ENCODE results near the gene GPR17.

Gene GPR17

DNA sequence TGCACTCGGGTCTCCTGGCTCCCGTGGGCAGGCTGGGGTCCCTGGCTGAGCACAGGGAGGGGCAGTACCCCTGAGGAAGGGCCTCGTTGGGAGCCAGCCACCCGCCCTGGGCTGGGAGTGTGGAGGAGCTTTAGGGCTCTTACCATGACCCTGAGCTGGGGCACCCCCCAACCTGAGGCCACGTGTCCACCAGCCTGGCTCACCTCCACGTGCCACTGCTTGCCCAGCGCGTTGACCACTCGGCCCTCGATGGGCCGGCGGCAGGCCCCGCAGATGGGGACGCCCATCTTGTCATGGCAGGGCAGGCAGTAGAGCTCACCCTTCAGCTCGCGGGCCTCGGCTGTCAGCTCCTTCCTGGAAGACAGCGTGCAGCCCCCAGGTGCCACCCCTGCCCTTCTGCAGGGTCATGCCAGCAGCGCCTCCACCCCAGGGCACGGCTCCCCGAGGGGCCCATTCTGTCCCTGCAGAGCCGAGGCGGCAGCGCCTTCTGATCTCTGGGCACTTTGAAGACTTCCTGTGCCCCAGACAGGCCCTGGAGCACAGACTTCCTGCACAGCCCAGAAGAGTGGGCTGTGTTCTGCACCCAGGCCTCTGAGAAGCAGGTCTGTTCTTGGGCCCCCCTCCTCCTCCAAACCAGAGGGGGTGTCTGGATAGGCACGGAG, 4.0 kb upstream of the GPR17 start:
- DNase-seq (ENCODE audit: low spot score), result no peak

DNA sequence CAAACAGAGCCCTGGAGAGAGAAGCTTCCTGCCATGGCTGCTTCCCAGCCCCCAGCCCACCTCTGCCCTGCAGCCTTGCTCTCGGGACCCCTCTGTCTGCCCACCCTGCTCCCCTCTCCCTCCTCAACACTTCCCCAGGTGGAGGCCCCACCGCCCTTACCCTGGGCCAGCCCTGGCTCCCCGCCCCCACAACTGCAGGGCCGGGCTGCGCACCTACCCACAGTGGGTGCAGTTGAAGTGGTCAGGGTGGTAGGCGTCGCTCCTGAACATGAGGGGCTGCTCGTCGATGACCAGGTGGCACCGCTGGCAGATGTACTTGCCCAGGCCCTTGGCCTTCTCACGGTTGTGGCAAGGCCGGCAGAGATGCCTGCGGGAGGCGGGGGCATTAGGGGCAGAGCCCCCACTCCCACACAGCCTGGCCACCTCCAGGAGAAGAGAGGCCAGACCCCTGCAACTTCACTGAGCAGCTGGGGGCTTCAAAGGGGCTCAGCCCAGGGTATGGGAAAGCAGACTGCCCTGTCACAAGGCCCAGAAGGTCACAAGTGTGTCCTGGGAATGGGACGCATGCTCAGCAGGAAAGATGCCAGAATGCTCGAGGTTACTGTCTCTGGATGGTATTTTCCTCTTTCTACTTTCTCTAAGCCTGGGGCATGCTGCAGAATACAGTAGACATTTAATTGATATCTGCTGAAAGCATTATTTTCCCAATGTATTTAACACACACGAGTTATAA, 3.1 kb upstream of the GPR17 start:
- no peak for DNase-seq (ENCODE audit: low spot score)

DNA sequence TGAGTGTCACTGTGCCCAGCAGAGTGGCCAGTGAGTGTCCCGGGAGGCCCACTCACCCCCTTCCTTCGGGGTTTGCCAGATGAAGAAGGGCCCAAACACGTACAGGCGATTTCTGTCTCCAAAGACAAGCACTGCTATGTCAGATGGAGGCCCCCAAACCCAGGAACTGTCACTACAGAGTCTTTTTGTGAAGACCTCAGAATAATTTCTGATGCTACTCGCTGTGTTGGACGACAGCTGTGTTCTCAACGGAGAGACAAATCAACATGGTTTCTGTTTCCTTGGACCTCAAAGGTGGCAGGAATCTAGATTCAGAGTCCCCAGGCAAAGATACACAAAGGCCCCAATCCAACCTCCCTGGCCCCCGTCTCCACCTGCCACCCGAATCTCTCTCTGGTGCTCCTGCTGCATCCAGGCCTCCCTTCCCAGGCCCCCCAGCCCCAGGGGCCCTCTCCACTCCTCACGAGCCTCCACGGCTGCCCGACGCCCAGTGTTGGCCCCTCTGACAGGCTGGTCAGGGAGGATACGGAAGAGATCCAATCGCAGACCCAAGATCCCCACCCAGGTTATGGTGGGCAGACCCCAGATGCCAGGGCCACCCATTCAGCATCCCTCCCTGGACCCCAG, 2.4 kb upstream of the GPR17 start:
- peak; percentile 40 for DNase-seq (ENCODE audit: low spot score)

DNA sequence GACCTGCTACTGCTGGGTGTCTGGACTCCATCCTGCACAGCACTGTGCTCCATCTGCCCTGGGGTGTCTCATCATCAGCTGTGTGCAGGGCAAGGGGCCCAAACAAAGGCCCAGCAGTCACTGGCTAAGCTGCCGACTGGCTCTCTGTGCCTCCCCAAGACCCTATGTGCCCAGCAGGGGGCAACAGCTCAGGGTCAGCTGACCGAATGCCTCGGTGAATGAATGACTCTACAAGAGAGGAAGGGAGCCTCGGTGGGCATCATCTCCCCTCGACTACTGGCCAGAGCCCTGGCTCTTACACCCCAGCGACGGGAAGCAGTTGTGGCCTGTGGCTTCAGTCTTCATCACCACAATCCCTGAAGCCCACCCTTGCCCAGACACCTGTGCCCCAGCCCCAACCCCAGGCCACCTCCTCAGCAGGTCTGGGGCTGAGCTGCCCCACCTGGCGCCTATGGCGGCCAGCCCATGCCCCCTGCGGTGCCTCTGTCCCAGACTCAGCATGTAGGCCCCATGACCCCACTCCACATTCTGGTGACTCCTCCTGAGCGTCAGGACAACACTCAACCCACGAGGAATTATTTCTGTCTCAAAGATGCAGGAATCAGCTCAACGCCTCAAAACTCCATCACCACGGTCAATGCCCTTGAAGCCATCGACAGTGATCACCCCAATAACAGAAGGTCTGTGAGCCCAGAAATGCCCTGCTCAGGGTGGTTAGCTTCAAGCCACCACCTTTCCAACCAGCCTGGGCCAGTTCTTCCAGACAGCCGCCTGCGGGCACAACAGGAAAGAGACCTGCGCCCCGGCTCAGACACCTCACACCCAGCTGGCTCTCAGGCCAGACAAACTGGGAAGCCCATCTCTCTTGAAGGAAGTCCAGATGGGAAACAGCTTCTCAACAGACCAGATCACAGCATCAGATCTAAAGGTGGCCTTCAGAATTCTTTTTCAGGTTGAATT, 1.6 kb upstream of the GPR17 start:
- no peak for DNase-seq (ENCODE audit: low spot score)

DNA sequence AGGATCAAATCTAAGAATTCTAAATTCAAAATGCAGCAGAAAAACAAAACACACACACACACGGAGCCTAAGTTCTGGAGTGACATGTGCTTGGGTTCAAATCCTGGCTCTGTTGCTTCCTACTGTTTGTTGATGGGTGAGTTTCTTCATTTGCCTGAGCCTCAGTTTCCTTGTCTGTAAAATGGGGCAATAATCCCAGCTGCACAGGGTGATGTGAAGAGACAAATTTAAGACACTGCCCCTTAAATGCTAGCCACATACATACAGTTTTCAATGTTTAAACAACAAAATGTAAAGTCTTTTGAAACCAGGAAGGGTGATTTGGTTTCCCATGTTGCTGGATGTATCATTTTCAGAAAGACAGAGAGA, 943 bp upstream of the GPR17 start:
- no peak for DNase-seq (ENCODE audit: low spot score)

DNA sequence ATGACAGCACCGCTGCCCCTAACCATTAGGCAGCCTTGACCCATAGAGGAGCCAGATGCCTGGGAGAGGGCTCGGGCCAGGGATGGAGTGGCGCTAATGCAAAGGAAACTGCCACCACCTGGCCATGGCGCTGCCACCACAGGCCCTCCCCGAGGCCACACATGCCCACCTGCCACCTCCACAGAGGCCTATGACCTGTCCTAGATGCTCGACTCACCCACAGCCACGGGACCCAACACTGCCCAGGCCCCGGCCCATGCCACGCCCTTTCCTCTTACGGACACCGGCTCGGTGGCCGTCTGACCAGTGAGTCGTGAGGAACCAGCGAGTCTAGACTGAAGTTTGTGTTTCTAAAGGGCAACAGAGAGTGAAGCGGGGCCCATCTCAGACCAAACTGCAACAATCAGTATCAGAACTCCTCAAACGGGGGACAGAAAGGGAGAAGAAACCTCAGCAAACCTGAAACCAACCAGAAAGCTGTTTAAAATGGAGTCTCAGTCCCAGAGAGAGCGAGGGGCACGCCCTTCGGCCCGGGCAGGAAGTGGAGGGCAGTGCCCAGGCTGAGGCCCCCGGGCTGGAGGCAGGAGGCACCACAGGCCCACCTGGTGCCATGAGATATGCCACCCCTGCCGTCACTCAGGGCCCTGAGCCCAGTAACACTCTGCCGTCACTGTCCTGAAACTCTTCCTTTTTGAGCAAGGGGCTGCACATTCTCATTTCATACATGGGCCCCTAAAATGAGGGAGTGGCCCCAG, 711 bp downstream of the GPR17 start:
- no peak for DNase-seq (ENCODE audit: low spot score)

DNA sequence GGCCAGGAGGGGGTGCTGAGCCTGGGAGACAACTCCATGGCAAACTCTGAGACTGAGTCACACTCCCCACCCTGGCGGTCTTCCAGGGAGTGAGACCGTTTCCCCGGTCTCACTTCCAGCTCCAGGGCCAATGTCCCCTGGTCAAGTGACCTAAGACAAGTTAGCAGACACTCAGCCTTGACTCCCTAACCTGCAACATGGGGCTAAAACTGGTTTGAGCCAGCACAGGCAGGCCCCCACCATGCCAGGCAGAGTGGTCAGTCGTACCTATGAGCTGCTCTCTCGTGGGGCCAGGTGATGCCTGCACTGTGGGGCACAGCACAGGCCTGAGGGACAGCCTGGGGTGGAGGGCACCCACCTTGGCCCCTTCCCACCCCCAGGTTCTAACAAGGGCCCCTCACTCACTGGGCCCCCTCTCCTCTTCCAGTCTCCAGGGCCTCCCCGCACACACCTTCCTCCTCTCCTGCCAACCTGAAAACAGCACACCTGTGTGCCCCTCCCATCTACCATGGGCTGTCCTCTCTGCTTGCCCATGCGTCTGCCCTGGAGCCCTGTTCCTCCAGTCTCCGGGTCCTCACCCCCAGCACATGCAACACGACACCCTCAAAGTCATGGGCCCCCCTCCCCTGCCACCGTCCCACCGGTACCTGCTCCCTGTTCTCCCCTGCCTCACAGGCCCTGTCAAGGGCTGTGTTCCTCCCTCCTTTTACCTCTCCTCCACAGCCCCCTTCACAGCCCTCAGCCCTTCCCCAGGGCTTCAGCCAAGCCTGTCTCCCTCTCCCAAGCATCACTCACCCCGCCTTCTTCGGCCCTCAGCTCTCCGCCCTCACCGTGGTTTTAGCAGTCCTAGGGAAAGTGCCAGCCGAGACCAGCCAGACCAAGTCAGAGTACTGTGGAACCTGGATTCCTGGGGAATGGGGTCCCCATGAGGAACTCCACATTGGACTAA, 1.6 kb downstream of the GPR17 start:
- no peak for DNase-seq (ENCODE audit: low spot score)

DNA sequence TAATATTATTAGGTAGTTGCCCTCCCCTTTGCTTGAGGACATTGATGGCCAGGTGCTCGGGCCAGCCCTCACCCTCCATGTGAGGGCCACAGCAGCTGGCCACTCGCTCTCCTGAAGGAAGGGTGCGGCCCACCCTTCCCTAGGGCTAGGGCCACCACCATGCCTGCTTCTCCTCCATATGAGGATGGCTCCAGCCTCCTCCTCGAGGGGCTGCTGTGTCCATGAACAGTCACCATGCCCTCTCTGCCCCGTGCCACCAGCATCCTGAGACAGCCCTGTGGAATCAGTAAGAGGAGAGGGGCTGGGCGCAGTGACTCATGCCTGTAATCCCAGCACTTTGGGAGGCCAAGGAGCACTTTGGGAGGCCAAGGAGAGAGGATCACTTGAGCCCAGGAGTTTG, 2.4 kb downstream of the GPR17 start:
- no peak for DNase-seq (ENCODE audit: low spot score)

DNA sequence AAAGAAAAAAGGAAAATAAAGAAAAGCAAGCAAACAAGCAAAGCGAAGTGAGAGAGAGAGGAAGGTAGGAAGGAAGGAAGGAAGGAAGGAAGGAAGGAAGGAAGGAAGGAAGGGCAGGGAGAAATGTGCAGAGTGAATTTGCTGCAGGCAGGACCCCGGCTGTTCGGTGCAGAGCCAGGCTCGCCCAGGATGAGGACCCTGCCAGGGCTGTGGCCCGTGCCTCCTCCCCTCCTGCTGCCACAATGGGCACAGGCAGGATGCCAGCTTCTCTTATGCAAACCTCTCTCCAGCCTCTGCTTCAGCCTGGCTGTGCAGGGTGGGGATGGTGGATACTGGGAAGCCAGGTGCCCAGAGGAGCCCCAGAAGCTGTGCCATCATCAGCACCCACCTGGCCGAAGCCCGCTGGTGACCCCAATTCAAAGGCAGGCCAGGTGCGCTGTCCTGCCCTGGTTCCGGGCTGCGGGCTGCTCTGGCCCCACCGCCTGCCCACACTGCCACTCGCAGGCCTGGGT, 3.2 kb downstream of the GPR17 start:
- no peak for DNase-seq (ENCODE audit: low spot score)

DNA sequence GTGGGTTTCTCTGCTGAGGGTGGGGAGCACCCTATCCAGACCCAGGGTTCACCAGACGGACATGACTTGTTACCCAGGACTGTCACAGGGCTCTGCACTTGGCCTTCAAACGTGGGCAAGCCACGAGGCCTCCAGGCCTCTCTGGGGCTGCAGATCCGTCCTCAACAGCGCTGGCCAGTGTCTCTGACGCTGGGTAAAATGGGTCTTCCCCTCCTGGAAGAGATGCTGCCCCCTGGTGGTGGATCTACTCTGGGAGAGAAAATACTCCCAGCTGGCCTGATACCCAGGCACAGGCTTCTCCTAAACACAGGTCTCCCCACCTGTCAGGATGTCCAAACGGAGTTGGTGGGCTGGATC, 3.7 kb downstream of the GPR17 start:
- peak; percentile 91 for DNase-seq (ENCODE audit: low spot score)

DNA sequence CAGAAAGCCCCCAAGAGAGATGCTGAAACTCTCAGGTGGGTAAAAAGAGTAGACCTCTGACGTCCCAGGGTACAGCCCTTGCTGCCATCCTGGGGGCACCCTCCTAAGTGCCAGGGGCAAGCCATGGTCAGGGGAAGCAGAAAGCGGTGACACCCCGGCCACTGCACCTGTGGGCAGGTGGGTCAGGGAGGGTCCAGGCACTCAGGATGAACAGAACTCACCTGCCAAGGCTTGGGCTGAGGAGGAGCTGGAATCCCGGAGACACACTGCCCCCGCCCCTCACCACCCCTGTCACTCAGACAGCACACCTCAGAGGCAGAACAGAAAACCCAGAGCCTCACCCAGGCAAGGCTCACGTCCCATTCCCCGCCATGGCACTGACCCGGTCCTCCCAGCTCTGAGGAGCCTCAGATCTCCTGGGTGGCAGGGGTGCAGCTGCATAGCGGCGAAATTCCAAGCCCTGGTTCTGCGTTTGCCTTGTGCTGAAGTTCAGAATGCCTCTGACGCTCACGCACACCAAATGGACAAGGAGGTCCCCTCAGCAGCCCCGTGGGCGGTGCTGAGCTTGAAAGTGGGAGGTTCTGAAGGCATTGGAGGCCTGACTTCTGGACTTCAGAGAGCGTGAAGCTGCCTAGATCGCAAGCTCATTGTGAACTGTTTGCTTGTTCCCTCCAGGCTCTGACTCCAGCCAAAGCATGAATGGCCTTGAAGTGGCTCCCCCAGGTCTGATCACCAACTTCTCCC, 4.3 kb downstream of the GPR17 start:
- DNase-seq (ENCODE audit: low spot score), result no peak

DNA sequence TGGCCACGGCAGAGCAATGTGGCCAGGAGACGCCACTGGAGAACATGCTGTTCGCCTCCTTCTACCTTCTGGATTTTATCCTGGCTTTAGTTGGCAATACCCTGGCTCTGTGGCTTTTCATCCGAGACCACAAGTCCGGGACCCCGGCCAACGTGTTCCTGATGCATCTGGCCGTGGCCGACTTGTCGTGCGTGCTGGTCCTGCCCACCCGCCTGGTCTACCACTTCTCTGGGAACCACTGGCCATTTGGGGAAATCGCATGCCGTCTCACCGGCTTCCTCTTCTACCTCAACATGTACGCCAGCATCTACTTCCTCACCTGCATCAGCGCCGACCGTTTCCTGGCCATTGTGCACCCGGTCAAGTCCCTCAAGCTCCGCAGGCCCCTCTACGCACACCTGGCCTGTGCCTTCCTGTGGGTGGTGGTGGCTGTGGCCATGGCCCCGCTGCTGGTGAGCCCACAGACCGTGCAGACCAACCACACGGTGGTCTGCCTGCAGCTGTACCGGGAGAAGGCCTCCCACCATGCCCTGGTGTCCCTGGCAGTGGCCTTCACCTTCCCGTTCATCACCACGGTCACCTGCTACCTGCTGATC, 4.9 kb downstream of the GPR17 start:
- DNase-seq (ENCODE audit: low spot score), result no peak

DNA sequence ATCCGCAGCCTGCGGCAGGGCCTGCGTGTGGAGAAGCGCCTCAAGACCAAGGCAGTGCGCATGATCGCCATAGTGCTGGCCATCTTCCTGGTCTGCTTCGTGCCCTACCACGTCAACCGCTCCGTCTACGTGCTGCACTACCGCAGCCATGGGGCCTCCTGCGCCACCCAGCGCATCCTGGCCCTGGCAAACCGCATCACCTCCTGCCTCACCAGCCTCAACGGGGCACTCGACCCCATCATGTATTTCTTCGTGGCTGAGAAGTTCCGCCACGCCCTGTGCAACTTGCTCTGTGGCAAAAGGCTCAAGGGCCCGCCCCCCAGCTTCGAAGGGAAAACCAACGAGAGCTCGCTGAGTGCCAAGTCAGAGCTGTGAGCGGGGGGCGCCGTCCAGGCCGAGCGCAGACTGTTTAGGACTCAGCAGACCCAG, 5.4 kb downstream of the GPR17 start:
- DNase-seq (ENCODE audit: low spot score), result no peak

DNA sequence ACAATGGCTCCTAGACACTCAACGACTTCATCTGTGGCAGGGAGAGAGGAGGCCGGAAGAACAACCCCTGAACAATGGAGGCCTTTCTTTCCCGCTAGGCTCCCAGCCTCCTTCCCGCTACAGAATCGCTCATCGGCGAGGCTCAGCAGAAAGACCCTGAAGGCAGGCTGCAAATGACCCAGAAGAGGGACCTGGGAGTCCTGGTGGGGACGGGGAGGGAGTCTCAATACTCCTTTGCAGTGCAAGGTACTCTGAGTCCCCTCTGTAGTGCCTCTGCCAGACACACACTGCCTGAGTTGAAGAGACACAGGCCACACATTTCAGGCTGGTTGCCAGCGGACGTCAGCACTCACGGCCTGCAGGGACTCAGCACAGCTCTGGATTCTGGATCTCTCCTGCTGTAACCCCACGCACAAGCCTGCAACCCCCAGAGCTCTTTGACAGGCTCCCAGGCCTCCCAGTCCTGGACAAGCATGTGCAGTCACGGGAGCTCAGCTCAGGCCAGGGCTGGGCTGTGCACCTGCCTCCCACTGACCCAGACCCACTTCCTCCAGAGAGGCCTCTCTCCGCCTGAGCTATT, 6.1 kb downstream of the GPR17 start:
- DNase-seq (ENCODE audit: low spot score), result peak; percentile 90

DNA sequence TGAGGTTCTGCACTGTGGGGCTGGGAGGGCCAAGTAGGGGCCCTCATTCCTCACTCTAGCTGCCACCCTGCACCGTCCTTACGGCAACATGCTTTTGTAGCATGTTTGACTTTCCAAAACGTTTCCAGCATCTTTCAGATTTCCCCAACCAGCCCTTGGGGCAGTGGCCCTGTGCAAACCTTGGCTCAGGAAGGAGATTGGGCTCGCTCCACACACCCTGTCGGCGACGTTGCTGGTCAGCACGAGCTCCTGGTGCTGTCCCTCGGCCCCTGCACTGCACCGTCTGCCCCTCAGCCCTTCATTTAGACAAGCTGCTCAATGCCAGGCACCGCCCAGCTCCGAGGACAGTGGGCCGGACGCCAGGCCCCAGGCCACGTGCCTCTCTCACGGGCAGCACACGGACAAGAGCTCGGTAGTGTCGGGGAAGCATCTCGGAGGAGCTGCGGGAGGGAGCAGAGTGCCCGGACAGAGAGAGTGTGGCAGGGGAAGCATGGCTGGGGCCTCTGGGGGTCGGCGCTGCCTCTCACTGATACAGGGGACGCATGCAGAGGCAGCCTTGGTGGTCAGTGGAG, 6.9 kb downstream of the GPR17 start:
- DNase-seq (ENCODE audit: low spot score), result no peak

DNA sequence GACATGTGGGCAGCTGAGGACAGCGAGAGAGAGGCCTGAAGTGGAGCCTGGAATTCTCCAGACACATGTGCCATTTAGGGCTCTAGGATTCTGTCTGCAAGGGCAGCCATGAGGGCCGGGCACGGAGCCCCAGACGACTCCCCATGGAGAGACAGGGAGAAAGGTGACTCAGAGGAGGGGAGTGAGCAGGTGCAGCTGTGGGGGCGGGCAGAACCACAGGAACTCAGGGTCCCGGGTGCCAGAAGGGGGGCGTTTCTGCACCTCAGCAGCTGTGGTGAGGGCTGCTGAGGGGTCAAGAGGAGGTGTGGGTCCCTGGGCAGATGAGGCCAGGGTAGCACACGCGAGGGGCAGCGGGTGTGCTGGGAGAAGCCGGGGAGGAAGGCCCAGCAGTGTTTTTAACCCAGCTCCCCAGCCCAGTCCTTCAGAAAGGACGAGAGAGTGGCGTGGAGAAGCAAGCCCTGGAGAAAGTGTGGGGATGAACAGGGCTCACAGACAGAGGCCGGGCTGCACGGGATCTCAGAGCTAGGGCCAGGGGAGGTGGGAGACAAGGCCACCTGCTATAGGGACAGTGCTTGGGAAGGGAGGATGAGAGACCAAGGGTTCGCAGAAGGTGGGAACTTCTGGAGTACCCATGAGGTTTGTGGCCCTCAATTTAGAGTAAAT, 7.6 kb downstream of the GPR17 start:
- no peak for DNase-seq (ENCODE audit: low spot score)

DNA sequence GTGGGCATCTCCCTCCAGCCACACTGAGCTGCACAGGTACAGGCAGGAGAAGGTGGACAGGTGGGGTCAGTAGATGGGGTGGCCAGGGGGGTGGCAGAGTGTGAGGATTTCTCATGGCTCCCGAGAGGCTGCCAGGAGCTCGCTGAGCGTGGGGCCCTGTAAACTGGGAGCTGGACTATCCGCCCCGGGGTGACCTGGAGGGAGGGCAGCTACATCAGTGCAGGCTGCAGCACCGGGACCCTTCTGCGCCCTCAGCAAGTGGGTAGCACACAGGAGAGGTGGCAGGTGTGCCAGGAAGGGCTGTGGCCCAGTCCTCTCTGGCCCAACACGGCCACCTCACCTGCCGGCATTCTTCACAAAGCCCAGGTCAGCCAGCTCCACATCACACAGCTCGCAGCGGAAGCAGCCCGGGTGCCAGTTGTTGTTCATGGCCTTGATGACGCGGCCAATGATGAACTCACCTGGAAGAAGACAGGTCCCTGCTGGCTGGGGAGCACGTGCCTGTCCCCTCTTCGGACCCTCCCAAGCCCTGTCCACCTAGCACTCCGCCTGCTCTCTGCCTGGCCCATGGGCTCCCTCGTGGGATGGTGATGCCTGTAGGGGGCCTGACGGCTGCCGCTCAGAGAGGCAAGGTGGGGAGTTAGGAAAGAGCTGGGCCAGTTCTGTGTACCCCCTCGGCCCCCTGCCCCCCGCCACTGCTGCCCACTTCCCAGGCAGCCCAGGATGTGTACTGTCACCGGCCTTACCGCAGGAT, 8.3 kb downstream of the GPR17 start:
- DNase-seq (ENCODE audit: low spot score), result no peak
